Caco-2 (cell line): ENCODE results near the gene FBLIM1. TPM values are rescaled to one million over a fixed set of nuclear protein-coding genes. Genes with fewer than 3 reads are reported as not detected.

Source experiments
- BruUV-seq: library from RNA; stranded (reverse); fragments of 400-500 nt; replicated peaks from 2 replicates; lab custom pipeline; 2021; lab: Mats Ljungman, UMichigan
- CTCF ChIA-PET: fragments of 300-600 bp; sonication (Branson Sonifier 250); formaldehyde crosslinking; loops from one replicate; lab custom pipeline; 2022; ENCODE audit warnings: antibody characterized with exemption; lab: Charles Lee
- POLR2A ChIA-PET: fragments of 300-600 bp; sonication (Branson Sonifier 250); formaldehyde crosslinking; loops from one replicate; lab custom pipeline; 2022; ENCODE audit warnings: antibody characterized with exemption; lab: Charles Lee
- DNase-seq, 2 experiments: peaks; one replicate each; pipeline versions ENCODE4 v3.0.0 to v3.0.0-alpha.2; 2020 to 2022
- H3K27me3 ChIP-seq: replicated peaks from 2 replicates; pipeline ENCODE4 v1.6.0; 2011; ENCODE audit warnings: low read length; ENCODE audit not compliant: control insufficient read depth, insufficient read depth
- H3K36me3 ChIP-seq: 2 replicates; pipeline ENCODE4 v1.5.1; 2011; ENCODE audit warnings: low read length; ENCODE audit not compliant: control insufficient read depth, insufficient read depth
- H3K4me1 ChIP-seq: fragments of 250-450 bp; sonication (Bioruptor Pico); 2 replicates; pipeline ENCODE4 v1.5.1; 2020; ENCODE audit warnings: mild to moderate bottlenecking
- H3K4me3 ChIP-seq: 2 replicates; pipeline ENCODE4 v1.5.1; 2011; ENCODE audit warnings: low read depth, mild to moderate bottlenecking, control low read depth, low read length
- H3K9me3 ChIP-seq: fragments of 250-450 bp; sonication (Bioruptor Pico); 2 replicates; pipeline ENCODE4 v1.5.1; 2020; ENCODE audit warnings: mild to moderate bottlenecking, moderate library complexity
- H3K27ac Mint-ChIP-seq: one replicate; pipeline ENCODE4 v1.8.0; 2022; ENCODE audit warnings: mixed read lengths; ENCODE audit not compliant: unreplicated experiment
- H3K27me3 Mint-ChIP-seq: one replicate; pipeline ENCODE4 v1.8.0; 2022; ENCODE audit warnings: mixed read lengths; ENCODE audit not compliant: insufficient read depth, unreplicated experiment
- H3K36me3 Mint-ChIP-seq: one replicate; pipeline ENCODE4 v1.8.0; 2022; ENCODE audit warnings: mild to moderate bottlenecking, mixed read lengths; ENCODE audit not compliant: insufficient read depth, unreplicated experiment
- H3K4me1 Mint-ChIP-seq: one replicate; pipeline ENCODE4 v1.8.0; 2022; ENCODE audit warnings: low read depth, mixed read lengths; ENCODE audit not compliant: unreplicated experiment
- H3K4me3 Mint-ChIP-seq: one replicate; pipeline ENCODE4 v1.8.0; 2022; ENCODE audit warnings: mild to moderate bottlenecking, moderate library complexity, mixed read lengths; ENCODE audit not compliant: unreplicated experiment
- H3K9me3 Mint-ChIP-seq: one replicate; pipeline ENCODE4 v1.8.0; 2022; ENCODE audit warnings: mixed read lengths; ENCODE audit not compliant: unreplicated experiment
- CTCF ChIP-seq, 2 experiments: fragments of 200-600 bp in 1 of 2; IDR thresholded peaks; 1 replicate in 1 of 2; 2 replicates in 1 of 2; pipeline versions ENCODE4 v1.5.1 to v1.8.0; 2011 to 2022; ENCODE audit warnings: antibody characterized with exemption in 1 of 2, control low read depth in 1 of 2, inconsistent platforms in 1 of 2, low read depth in 1 of 2, low read length in 1 of 2, mild to moderate bottlenecking in 1 of 2, moderate library complexity in 1 of 2; ENCODE audit not compliant: insufficient read depth in 1 of 2, severe bottlenecking in 1 of 2, unreplicated experiment in 1 of 2
- intact Hi-C: fragments of 100-400 bp; cut with micrococcal nuclease; formaldehyde crosslinking; loops from one replicate; pipeline ENCODE4 v1.10.0; 2022; ENCODE audit not compliant: unreplicated experiment
- total RNA-seq: library from RNA; stranded (reverse); gene quantifications from 2 replicates; pipeline ENCODE4 v1.2.3, GENCODE V29; 2022

The FBLIM1 gene
- total RNA-seq, 1 experiment from 2014 or later: 5.5 TPM

GRCh38 chr1:15727866-15728534 is 30.6 kb upstream of the FBLIM1 start:
- Histone ChIP-seq H3K36me3 (no peaks in the 10 kb centered on the region; the same call in 1 of the 2 replicates), H3K27me3 (no peaks in the 10 kb centered on the region), H3K4me1 (no peaks in the 10 kb centered on the region), H3K9me3 (no peaks in the 10 kb centered on the region), H3K4me3 (no peak overlapping the region)
- no peaks in the 10 kb centered on the region for H3K27me3 Mint-ChIP-seq
- H3K36me3 Mint-ChIP-seq: peaks cover 19% of the 10 kb centered on the region
- POLR2A ChIA-PET: no interaction called here
- no peak overlapping the region for H3K27ac Mint-ChIP-seq
- no peak overlapping the region for H3K4me3 Mint-ChIP-seq
- no TSS peak for BruUV-seq
- DNase-seq: no peak
- intact Hi-C loops: no loop called here
- no peak for TF ChIP-seq CTCF (IDR thresholded peaks at IDR 0.05; ENCODE audit: insufficient read depth in 1 of 2, low read depth in 1 of 2, low read length in 1 of 2, severe bottlenecking in 1 of 2, unreplicated experiment in 1 of 2)
- peaks cover 6% of the 10 kb centered on the region for H3K4me1 Mint-ChIP-seq
- CTCF ChIA-PET: no interaction called here
- no peaks in the 10 kb centered on the region for H3K9me3 Mint-ChIP-seq

- DNase-seq: no peak
- Histone ChIP-seq H3K4me1 (no peaks in the 10 kb centered on the region; the same call in 1 of the 2 replicates), H3K4me3 (no peak overlapping the region), H3K9me3 (no peaks in the 10 kb centered on the region), H3K36me3 (no peaks in the 10 kb centered on the region), H3K27me3 (no peaks in the 10 kb centered on the region)
- no peak overlapping the region for H3K4me3 Mint-ChIP-seq
- peaks cover 6% of the 10 kb centered on the region for H3K4me1 Mint-ChIP-seq
- intact Hi-C loops: no loop called here
- BruUV-seq: no TSS peak
- H3K9me3 Mint-ChIP-seq: no peaks in the 10 kb centered on the region
- ChIA-PET CTCF (no interaction called here), POLR2A (no interaction called here)
- H3K27ac Mint-ChIP-seq: no peak overlapping the region
- H3K27me3 Mint-ChIP-seq: no peaks in the 10 kb centered on the region
- peaks cover 27% of the 10 kb centered on the region for H3K36me3 Mint-ChIP-seq
- TF ChIP-seq CTCF (IDR thresholded peaks at IDR 0.05; ENCODE audit: insufficient read depth in 1 of 2, low read depth in 1 of 2, low read length in 1 of 2, severe bottlenecking in 1 of 2, unreplicated experiment in 1 of 2): no peak
These were observed 29.5 kb upstream of the FBLIM1 start for GRCh38 chr1:15728937-15729657.

GRCh38 chr1:15730423-15730822 is 28.2 kb upstream of the FBLIM1 start:
- Mint-ChIP-seq H3K36me3 (peaks cover 27% of the 10 kb centered on the region), H3K9me3 (no peaks in the 10 kb centered on the region), H3K27ac (no peak overlapping the region), H3K4me1 (peaks cover 6% of the 10 kb centered on the region), H3K27me3 (no peaks in the 10 kb centered on the region), H3K4me3 (no peak overlapping the region)
- intact Hi-C loops: no loop called here
- BruUV-seq: no TSS peak
- no peak for TF ChIP-seq CTCF (IDR thresholded peaks at IDR 0.05; ENCODE audit: insufficient read depth in 1 of 2, low read depth in 1 of 2, low read length in 1 of 2, severe bottlenecking in 1 of 2, unreplicated experiment in 1 of 2)
- H3K4me3 ChIP-seq: no peak overlapping the region
- H3K9me3 ChIP-seq: no peaks in the 10 kb centered on the region
- ChIA-PET POLR2A (no interaction called here), CTCF (no interaction called here)
- no peaks in the 10 kb centered on the region for H3K27me3 ChIP-seq
- H3K4me1 ChIP-seq: peaks cover 10% of the 10 kb centered on the region
- DNase-seq: no peak
- H3K36me3 ChIP-seq: no peaks in the 10 kb centered on the region
